GM06990 (cell line): Measurements from ENCODE around the gene SASH1.

Experiments used
- DNase-seq: peaks from one replicate; pipeline ENCODE4 v3.0.0-alpha.2; 2011; ENCODE audit not compliant: insufficient read length; ENCODE audit errors: extremely low read depth
- H3K27me3 ChIP-seq: replicated peaks from 2 replicates; pipeline ENCODE4 v1.6.0; 2011; ENCODE audit warnings: low read length; ENCODE audit not compliant: control insufficient read depth, insufficient read depth
- H3K36me3 ChIP-seq: 2 replicates; pipeline ENCODE4 v1.5.1; 2011; ENCODE audit warnings: low read length; ENCODE audit not compliant: control insufficient read depth, insufficient read depth
- H3K4me3 ChIP-seq: replicated peaks from 2 replicates; pipeline ENCODE4 v1.5.1; 2011; ENCODE audit warnings: low read depth, mild to moderate bottlenecking, control low read depth, low read length
- TF ChIP-seq, protein P1 (sequence below): IDR thresholded peaks from 2 replicates; pipeline ENCODE4 v1.5.1; 2011; ENCODE audit warnings: low read length, control low read depth, mild to moderate bottlenecking, inconsistent platforms; ENCODE audit not compliant: insufficient read depth, poor library complexity, severe bottlenecking

SASH1 gene

DNA sequence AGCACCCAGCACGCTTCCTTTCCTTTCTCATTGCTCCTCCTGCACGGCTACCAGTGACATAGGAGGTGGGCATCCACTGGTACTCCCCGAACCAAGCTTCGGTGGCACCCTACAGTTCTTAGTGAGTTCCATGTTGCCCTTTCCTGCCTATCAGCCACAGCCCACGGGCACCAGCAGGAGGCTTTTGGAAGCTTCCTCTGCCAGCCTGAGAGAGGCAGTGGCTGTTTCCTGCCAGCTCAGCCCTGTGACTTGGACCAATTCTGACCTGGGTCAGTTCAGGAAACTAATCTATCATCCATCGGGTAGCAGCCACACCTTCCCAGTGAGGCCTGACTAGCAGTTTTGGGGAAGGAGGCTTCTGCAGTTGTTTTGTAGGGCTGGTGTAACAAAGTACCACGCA, 227.8 kb downstream of the SASH1 start:
- Histone ChIP-seq H3K4me3 (no peak overlapping the region), H3K27me3 (no peaks in the 10 kb centered on the region), H3K36me3 (no peaks in the 10 kb centered on the region)
- DNase-seq = no peak
- TF ChIP-seq, protein P1, sequence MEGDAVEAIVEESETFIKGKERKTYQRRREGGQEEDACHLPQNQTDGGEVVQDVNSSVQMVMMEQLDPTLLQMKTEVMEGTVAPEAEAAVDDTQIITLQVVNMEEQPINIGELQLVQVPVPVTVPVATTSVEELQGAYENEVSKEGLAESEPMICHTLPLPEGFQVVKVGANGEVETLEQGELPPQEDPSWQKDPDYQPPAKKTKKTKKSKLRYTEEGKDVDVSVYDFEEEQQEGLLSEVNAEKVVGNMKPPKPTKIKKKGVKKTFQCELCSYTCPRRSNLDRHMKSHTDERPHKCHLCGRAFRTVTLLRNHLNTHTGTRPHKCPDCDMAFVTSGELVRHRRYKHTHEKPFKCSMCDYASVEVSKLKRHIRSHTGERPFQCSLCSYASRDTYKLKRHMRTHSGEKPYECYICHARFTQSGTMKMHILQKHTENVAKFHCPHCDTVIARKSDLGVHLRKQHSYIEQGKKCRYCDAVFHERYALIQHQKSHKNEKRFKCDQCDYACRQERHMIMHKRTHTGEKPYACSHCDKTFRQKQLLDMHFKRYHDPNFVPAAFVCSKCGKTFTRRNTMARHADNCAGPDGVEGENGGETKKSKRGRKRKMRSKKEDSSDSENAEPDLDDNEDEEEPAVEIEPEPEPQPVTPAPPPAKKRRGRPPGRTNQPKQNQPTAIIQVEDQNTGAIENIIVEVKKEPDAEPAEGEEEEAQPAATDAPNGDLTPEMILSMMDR = no peak

DNA sequence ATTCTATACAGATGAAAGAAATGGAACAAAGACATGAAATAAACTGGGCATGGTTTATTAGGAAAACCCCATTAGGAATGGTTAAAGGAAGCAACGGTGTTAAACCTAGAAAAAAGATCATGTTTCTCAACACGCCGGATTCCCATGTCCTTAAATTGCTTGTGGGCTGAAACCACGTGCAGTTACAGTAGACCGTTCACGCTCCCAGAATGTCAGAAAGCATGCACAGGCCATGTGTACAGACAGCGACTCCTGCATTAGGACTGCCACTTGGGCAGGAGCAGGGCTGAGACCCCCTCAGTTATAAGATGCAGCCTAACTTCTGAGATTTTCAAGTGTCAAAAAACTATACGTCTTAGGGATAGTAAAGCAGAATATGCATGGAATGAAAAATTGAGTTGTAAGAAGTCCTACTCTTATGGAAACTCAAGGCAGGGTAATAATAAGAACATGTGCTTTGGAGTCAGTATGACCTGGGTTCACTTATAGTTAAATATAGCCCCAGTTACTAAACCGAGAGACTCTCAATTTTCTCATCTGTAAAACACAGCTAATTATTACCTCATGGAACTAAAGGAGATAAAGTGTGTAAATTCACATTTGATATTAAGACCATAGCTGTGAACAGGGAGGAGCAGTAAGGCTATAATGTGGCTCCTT, 230.2 kb downstream of the SASH1 start:
- no peak overlapping the region for H3K4me3 ChIP-seq
- no peak for DNase-seq
- TF ChIP-seq, protein P1 = no peak

DNA sequence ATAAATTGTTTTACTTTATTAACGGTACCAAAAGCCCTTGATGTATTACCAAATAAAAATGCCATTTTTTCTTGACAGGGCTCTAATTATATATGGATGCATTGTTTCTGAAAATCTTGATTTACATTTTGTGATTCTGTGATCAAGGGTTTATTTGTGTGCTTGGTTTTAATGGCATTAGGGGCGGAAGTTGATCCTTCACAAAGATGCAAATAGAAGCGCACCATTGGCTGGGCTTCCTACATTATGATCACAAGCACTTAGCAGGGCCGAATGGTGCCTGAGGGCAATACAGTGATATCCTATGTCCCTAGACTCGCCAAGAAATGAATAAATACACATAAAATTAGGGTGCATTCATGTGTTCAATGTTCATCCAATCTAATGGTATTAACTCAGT, 231.3 kb downstream of the SASH1 start:
- DNase-seq = no peak
- no peak overlapping the region for H3K4me3 ChIP-seq
- TF ChIP-seq, protein P1 = no peak

More for the DNA sequence above, 230.2 kb downstream of the SASH1 start:
- no peaks in the 10 kb centered on the region for H3K36me3 ChIP-seq
- no peaks in the 10 kb centered on the region for H3K27me3 ChIP-seq

DNA sequence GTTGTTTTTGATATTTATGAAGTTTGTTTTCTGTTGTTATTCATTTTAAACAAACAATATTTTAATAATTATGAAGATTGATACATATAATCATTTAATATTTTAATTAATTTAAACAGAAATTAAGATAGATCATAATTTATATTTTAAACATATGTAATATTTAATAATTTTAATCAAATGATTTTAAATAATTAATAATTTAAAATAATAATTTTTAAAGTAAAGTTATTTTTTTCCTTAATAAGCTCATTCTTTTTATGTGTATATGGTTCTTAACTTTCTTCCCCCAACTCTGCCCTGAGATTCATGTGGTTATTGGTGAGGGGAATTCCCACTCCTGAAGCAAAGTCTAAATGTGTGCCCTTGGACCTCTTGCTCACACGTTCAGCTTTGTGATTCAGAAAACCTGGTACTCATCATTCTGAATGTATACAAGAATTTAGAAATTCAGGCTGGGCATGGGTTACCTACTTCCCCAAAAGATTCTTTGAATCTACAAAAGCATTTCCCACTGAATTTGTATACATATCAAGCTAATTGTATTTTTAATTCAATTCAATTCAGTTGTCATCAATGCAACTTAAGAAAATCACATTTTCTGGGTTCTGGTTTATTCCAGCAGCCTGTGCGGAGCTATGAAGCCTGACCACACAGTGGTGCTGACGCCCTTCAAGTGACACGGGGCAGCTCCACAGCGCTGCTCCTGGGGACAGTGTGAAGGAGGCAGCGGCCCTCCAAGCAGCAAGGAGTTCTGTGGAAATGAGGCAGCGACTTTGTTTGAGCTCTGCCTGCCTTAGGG, 235.2 kb downstream of the SASH1 start:
- TF ChIP-seq, protein P1 = peak; percentile 96
- Histone ChIP-seq H3K4me3 (no peak overlapping the region), H3K27me3 (no peaks in the 10 kb centered on the region), H3K36me3 (no peaks in the 10 kb centered on the region)
- peak; percentile 69 for DNase-seq

More for the DNA sequence above, 231.3 kb downstream of the SASH1 start:
- Histone ChIP-seq H3K36me3 (no peaks in the 10 kb centered on the region), H3K27me3 (no peaks in the 10 kb centered on the region)

DNA sequence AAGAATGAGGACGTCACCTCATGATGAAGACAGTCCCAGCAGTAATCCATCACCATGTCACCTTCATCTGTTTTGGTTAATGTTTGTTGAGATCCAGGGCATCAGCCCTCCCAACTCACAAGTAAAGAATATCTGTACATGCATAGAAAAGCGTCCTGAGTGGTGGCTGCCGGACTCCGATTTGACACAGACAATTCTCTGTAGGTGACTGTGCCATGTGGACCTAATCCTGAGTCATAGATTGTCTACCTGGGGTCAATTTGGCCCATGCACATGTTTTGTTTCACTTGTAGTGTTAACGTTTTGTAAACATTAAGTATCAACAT, 235.8 kb downstream of the SASH1 start:
- no peak overlapping the region for H3K4me3 ChIP-seq
- TF ChIP-seq, protein P1 = no peak
- H3K27me3 ChIP-seq = no peaks in the 10 kb centered on the region
- H3K36me3 ChIP-seq = no peaks in the 10 kb centered on the region
- no peak for DNase-seq
